Measurements from ENCODE around the gene SLC6A4. TPM values are rescaled to one million over a fixed set of nuclear protein-coding genes. Genes with fewer than 3 reads are reported as not detected.
A peak's percentile ranks its signal among the peaks of the same experiment; 100 is the strongest.

SLC6A4 gene
- total RNA-seq, 1 experiment from 2014 or later, result 0.02 TPM

DNA sequence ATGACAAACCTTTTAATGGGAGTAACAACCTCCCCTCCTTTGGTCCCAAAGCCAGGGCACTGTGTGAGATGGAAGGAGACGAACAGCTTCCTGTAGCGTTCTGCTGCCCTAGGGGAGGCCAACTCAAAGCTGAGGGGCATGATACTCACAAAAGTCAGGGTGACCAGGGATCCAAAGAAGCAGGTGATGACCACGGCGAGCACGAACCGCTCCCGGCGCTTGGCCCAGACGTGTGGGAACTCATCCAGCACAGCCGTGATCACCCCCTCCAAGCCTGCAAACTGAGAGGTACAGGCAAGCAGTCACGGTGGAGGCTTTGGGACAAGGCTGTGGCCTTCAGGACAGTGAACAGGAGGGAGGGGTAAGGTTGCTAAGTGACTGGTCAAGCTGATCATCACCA is 25.1 kb downstream of the SLC6A4 start:
- no CpG with 5 or more reads among the region's 11 CpGs for WGBS (ENCODE audit: extremely low coverage, insufficient read length, low lambda C conversion rate)
- Histone ChIP-seq H4K91ac (ENCODE audit: insufficient read length, low read depth, low read length) (no peak overlapping the region), H4K5ac (ENCODE audit: insufficient read length, low read depth, low read length) (no peak overlapping the region), H4K20me1 (ENCODE audit: control insufficient read depth, insufficient read depth, insufficient read length) (no peaks in the 10 kb centered on the region), H3K56ac (ENCODE audit: insufficient read length, low read depth, low read length) (no peak overlapping the region), H2BK20ac (ENCODE audit: low read depth, low read length, poor library complexity, severe bottlenecking) (no peak overlapping the region), H3K4me1 (ENCODE audit: insufficient read depth, low read length) (no peaks in the 10 kb centered on the region), H3K27me3 (ENCODE audit: insufficient read depth, low read length) (no peaks in the 10 kb centered on the region), H2AK5ac (ENCODE audit: insufficient read length, low read length) (no peak overlapping the region), H3K79me1 (ENCODE audit: insufficient read depth, low read depth, low read length, poor library complexity, severe bottlenecking) (no peaks in the 10 kb centered on the region), H2BK15ac (ENCODE audit: low read depth, low read length) (no peak overlapping the region), H3K23me2 (ENCODE audit: insufficient read length, low read depth, low read length, poor library complexity, severe bottlenecking) (no peaks in the 10 kb centered on the region), H3K79me2 (ENCODE audit: insufficient read depth, low read length) (no peaks in the 10 kb centered on the region), H3K27ac (ENCODE audit: insufficient read length, low read depth, low read length) (no peak overlapping the region), H3K4ac (ENCODE audit: low read depth, low read length) (no peak overlapping the region), H2BK5ac (ENCODE audit: insufficient read length, low read length) (no peak overlapping the region), H2BK120ac (ENCODE audit: low read depth, low read length, poor library complexity, severe bottlenecking) (no peak overlapping the region), H3K14ac (ENCODE audit: insufficient read depth, low read length) (no peak overlapping the region), H3K18ac (ENCODE audit: insufficient read length, low read depth, low read length) (no peak overlapping the region), H2AFZ (ENCODE audit: low read length) (no peak overlapping the region), H3K9me3 (ENCODE audit: control insufficient read depth, low read depth, low read length) (no peaks in the 10 kb centered on the region), H4K8ac (replicated peaks; ENCODE audit: insufficient read length, low read depth, low read length) (no peak overlapping the region), H2BK12ac (ENCODE audit: insufficient read length, low read depth, low read length) (no peak overlapping the region), H3K4me2 (ENCODE audit: insufficient read depth, insufficient read length, low read length) (no peak overlapping the region), H3T11ph (ENCODE audit: low read length) (no peak overlapping the region), H3K23ac (ENCODE audit: insufficient read length, low read depth, low read length) (no peak overlapping the region), H3K9ac (ENCODE audit: extremely low read depth, insufficient read length, low read length) (no peak overlapping the region)
- H3K9me3 Mint-ChIP-seq, result peaks cover 0 to 3% of the 10 kb centered on the region in 2 experiments; a peak in 1 of 5 replicates
- TF ChIP-seq, protein P1, sequence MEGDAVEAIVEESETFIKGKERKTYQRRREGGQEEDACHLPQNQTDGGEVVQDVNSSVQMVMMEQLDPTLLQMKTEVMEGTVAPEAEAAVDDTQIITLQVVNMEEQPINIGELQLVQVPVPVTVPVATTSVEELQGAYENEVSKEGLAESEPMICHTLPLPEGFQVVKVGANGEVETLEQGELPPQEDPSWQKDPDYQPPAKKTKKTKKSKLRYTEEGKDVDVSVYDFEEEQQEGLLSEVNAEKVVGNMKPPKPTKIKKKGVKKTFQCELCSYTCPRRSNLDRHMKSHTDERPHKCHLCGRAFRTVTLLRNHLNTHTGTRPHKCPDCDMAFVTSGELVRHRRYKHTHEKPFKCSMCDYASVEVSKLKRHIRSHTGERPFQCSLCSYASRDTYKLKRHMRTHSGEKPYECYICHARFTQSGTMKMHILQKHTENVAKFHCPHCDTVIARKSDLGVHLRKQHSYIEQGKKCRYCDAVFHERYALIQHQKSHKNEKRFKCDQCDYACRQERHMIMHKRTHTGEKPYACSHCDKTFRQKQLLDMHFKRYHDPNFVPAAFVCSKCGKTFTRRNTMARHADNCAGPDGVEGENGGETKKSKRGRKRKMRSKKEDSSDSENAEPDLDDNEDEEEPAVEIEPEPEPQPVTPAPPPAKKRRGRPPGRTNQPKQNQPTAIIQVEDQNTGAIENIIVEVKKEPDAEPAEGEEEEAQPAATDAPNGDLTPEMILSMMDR (conservative IDR thresholded peaks at IDR 0.05), result no peak
- H3K4me3 Mint-ChIP-seq, result no peak overlapping the region
- no peaks in the 10 kb centered on the region for H3K4me1 Mint-ChIP-seq
- H3K27ac Mint-ChIP-seq, result no peak overlapping the region
- no peaks in the 10 kb centered on the region for H3K36me3 Mint-ChIP-seq (ENCODE audit: insufficient read depth in 1 of 3, low read depth in 3 of 3)
- peak; percentile 27 for DNase-seq
- H3K27me3 Mint-ChIP-seq (ENCODE audit: low read depth), result no peaks in the 10 kb centered on the region; the same call in none of the 2 replicates

Measured in H9 (cell line).